HG02588 (cell line): ENCODE measurements around the gene RTN4IP1.
"Not testable (repeated sequence)": the region's sequence is repeated elsewhere in the genome, so short reads cannot be mapped to it uniquely, and the experiment has no call there.

ENCODE experiments used
- ATAC-seq: cut with Tn5 transposase; IDR thresholded peaks from one replicate; pipeline ENCODE4 v1.9.1; 2021; ENCODE audit warnings: mild to moderate bottlenecking, moderate library complexity; ENCODE audit not compliant: unreplicated experiment

RTN4IP1 gene

GRCh38 chr6:106586815-106587415 is 42.4 kb downstream of the RTN4IP1 start:
- no peak for ATAC-seq

- ATAC-seq, result no peak
Measured at GRCh38 chr6:106581468-106581867, 47.8 kb downstream of the RTN4IP1 start.

GRCh38 chr6:106579281-106579680 is 50.0 kb downstream of the RTN4IP1 start:
- ATAC-seq, result no peak

GRCh38 chr6:106574741-106575458 is 54.4 kb downstream of the RTN4IP1 start:
- no peak for ATAC-seq

GRCh38 chr6:106572875-106573585 is 56.3 kb downstream of the RTN4IP1 start:
- ATAC-seq, result no peak

- no peak for ATAC-seq
Measured at GRCh38 chr6:106572436-106572835, 56.9 kb downstream of the RTN4IP1 start.

GRCh38 chr6:106569428-106569827 is 59.9 kb downstream of the RTN4IP1 start:
- ATAC-seq, result no peak

- ATAC-seq, result no peak
Measured at GRCh38 chr6:106568530-106568929, 60.8 kb downstream of the RTN4IP1 start.

GRCh38 chr6:106564476-106564875 is 64.8 kb downstream of the RTN4IP1 start:
- no peak for ATAC-seq

GRCh38 chr6:106563614-106564013 is 65.7 kb downstream of the RTN4IP1 start:
- no peak for ATAC-seq

- no peak for ATAC-seq
Measured at GRCh38 chr6:106561686-106562405, 67.5 kb downstream of the RTN4IP1 start.

- no peak for ATAC-seq
Measured at GRCh38 chr6:106560996-106561685, 68.2 kb downstream of the RTN4IP1 start.

- not testable (repeated sequence) for ATAC-seq
Measured at GRCh38 chr6:106559659-106560058, 69.6 kb downstream of the RTN4IP1 start.

- ATAC-seq, result no peak
Measured at GRCh38 chr6:106558364-106558763, 70.9 kb downstream of the RTN4IP1 start.

- ATAC-seq, result no peak
Measured at GRCh38 chr6:106557837-106558236, 71.5 kb downstream of the RTN4IP1 start.

GRCh38 chr6:106556368-106556960 is 72.8 kb downstream of the RTN4IP1 start:
- ATAC-seq, result no peak

GRCh38 chr6:106555767-106556166 is 73.5 kb downstream of the RTN4IP1 start:
- no peak for ATAC-seq

- no peak for ATAC-seq
Measured at GRCh38 chr6:106553440-106553839, 75.9 kb downstream of the RTN4IP1 start.

GRCh38 chr6:106551155-106551554 is 78.1 kb downstream of the RTN4IP1 start:
- ATAC-seq, result no peak

- no peak for ATAC-seq
Measured at GRCh38 chr6:106549521-106549920, 79.8 kb downstream of the RTN4IP1 start.
